A549 (cell line): ENCODE data around the gene PCBP3.

Experiments
- CTCF ChIP-seq: fragments of >200 bp; sonication (Bioruptor Twin); formaldehyde crosslinking; IDR thresholded peaks from 3 replicates; pipeline ENCODE4 v1.5.1; 2016
- EP300 ChIP-seq, 2 experiments: fragments of >200 bp; sonication (Bioruptor Twin); formaldehyde crosslinking; IDR thresholded peaks; 2 replicates in 1 of 2; 3 replicates in 1 of 2; pipeline ENCODE4 v1.6.1; 2016 to 2017
- KDM1A ChIP-seq: fragments of 200-600 bp; sonication (generic); IDR thresholded peaks from 2 replicates; pipeline ENCODE4 v1.6.1; 2016; ENCODE audit warnings: low read depth, mild to moderate bottlenecking
- KDM5A ChIP-seq: fragments of 200-600 bp; sonication (generic); IDR thresholded peaks from 2 replicates; pipeline ENCODE4 v1.6.1; 2016; ENCODE audit warnings: antibody characterized with exemption, mild to moderate bottlenecking
- POLR2A ChIP-seq: IDR thresholded peaks from 2 replicates; pipeline ENCODE4 v1.6.1; 2012; ENCODE audit warnings: mild to moderate bottlenecking, low read length
- RARB ChIP-seq: fragments of 250-450 bp; sonication (Bioruptor Pico); IDR thresholded peaks from 2 replicates; pipeline ENCODE4 v1.8.0; 2021; ENCODE audit warnings: mild to moderate bottlenecking, moderate library complexity
- REST ChIP-seq: fragments of 200-600 bp; sonication (generic); IDR thresholded peaks from 2 replicates; pipeline ENCODE4 v1.6.1; 2016; ENCODE audit warnings: antibody characterized with exemption, mild to moderate bottlenecking, moderate library complexity
- ZC3H11A ChIP-seq: fragments of 450-650 bp; IDR thresholded peaks from 2 replicates; pipeline ENCODE4 v1.6.1; 2014; ENCODE audit warnings: antibody characterized with exemption, mild to moderate bottlenecking

GRCh38 chr21:45827881-45828579 lies 184.5 kb downstream of the PCBP3 start:
- TF ChIP-seq KDM1A = no peak
- TF ChIP-seq CTCF = no peak
- no peak for TF ChIP-seq EP300 (IDR thresholded peaks at IDR 0.05)
- no peak for TF ChIP-seq POLR2A
- no peak for TF ChIP-seq RARB (CRISPR knock-in tag)
- TF ChIP-seq REST = no peak
- no peak for TF ChIP-seq ZC3H11A
- no peak for TF ChIP-seq KDM5A
